H9 (cell line): ENCODE measurements around the gene ISYNA1. TPM values are rescaled to one million over a fixed set of nuclear protein-coding genes. Genes with fewer than 3 reads are reported as not detected.

ENCODE experiments used
- DNase-seq: peaks from one replicate; pipeline ENCODE4 v3.0.0-alpha.2; 2017
- H2AFZ ChIP-seq: one replicate; pipeline ENCODE4 v1.6.1; 2013; ENCODE audit warnings: mild to moderate bottlenecking, low read length, control low read depth, moderate library complexity
- H2AK5ac ChIP-seq: 2 replicates; pipeline ENCODE4 v1.6.1; 2013; ENCODE audit warnings: low read length, control low read depth, mixed read lengths; ENCODE audit not compliant: insufficient read length
- H2BK120ac ChIP-seq: one replicate; pipeline ENCODE4 v1.6.1; 2013; ENCODE audit warnings: low read depth, mild to moderate bottlenecking, low read length, control low read depth, inconsistent platforms; ENCODE audit not compliant: poor library complexity, severe bottlenecking
- H2BK12ac ChIP-seq: 2 replicates; pipeline ENCODE4 v1.6.1; 2013; ENCODE audit warnings: low read length, control low read depth, mixed read lengths, low read depth; ENCODE audit not compliant: insufficient read length
- H2BK15ac ChIP-seq: 2 replicates; pipeline ENCODE4 v1.6.1; 2013; ENCODE audit warnings: low read depth, low read length, control low read depth
- H2BK20ac ChIP-seq: one replicate; pipeline ENCODE4 v1.6.1; 2013; ENCODE audit warnings: low read depth, mild to moderate bottlenecking, low read length, control low read depth, inconsistent platforms; ENCODE audit not compliant: poor library complexity, severe bottlenecking
- H2BK5ac ChIP-seq: 2 replicates; pipeline ENCODE4 v1.6.1; 2013; ENCODE audit warnings: low read length, control low read depth, mixed read lengths; ENCODE audit not compliant: insufficient read length
- H3K14ac ChIP-seq: 2 replicates; pipeline ENCODE4 v1.6.1; 2013; ENCODE audit warnings: low read length, control low read depth; ENCODE audit not compliant: insufficient read depth
- H3K18ac ChIP-seq: 2 replicates; pipeline ENCODE4 v1.6.1; 2013; ENCODE audit warnings: low read depth, mild to moderate bottlenecking, mixed read lengths, low read length, control low read depth; ENCODE audit not compliant: insufficient read length
- H3K23ac ChIP-seq: 2 replicates; pipeline ENCODE4 v1.6.1; 2013; ENCODE audit warnings: low read length, control low read depth, mixed read lengths, low read depth; ENCODE audit not compliant: insufficient read length
- H3K23me2 ChIP-seq: 2 replicates; pipeline ENCODE4 v1.6.1; 2013; ENCODE audit warnings: low read depth, mild to moderate bottlenecking, mixed read lengths, low read length, control low read depth; ENCODE audit not compliant: insufficient read length, poor library complexity, severe bottlenecking
- H3K27ac ChIP-seq: 2 replicates; pipeline ENCODE4 v1.5.1; 2013; ENCODE audit warnings: low read length, control low read depth, mixed read lengths, low read depth; ENCODE audit not compliant: insufficient read length
- H3K27me3 ChIP-seq: 2 replicates; pipeline ENCODE4 v1.6.1; 2013; ENCODE audit warnings: low read length, control low read depth, inconsistent platforms; ENCODE audit not compliant: insufficient read depth
- H3K4ac ChIP-seq: 2 replicates; pipeline ENCODE4 v1.6.1; 2013; ENCODE audit warnings: low read depth, mild to moderate bottlenecking, control low read depth, inconsistent platforms, low read length, moderate library complexity
- H3K4me1 ChIP-seq: 2 replicates; pipeline ENCODE4 v1.6.1; 2013; ENCODE audit warnings: low read length, control low read depth, inconsistent platforms; ENCODE audit not compliant: insufficient read depth
- H3K4me2 ChIP-seq: 2 replicates; pipeline ENCODE4 v1.6.1; 2013; ENCODE audit warnings: low read length, control low read depth, mixed read lengths; ENCODE audit not compliant: insufficient read length, insufficient read depth
- H3K56ac ChIP-seq: 2 replicates; pipeline ENCODE4 v1.6.1; 2013; ENCODE audit warnings: low read depth, mild to moderate bottlenecking, mixed read lengths, low read length, control low read depth; ENCODE audit not compliant: insufficient read length
- H3K79me1 ChIP-seq: 2 replicates; pipeline ENCODE4 v1.6.1; 2013; ENCODE audit warnings: low read depth, mild to moderate bottlenecking, moderate library complexity, low read length, control low read depth, inconsistent platforms; ENCODE audit not compliant: insufficient read depth, poor library complexity, severe bottlenecking
- H3K79me2 ChIP-seq: 2 replicates; pipeline ENCODE4 v1.6.1; 2013; ENCODE audit warnings: low read length, control low read depth, inconsistent platforms; ENCODE audit not compliant: insufficient read depth
- H3K9ac ChIP-seq: 2 replicates; pipeline ENCODE4 v1.6.1; 2013; ENCODE audit warnings: low read length, control low read depth, mixed read lengths; ENCODE audit not compliant: insufficient read length; ENCODE audit errors: extremely low read depth
- H3K9me3 ChIP-seq: one replicate; pipeline ENCODE4 v1.6.1; 2013; ENCODE audit warnings: low read depth, low read length, inconsistent platforms; ENCODE audit not compliant: control insufficient read depth
- H3T11ph ChIP-seq: one replicate; pipeline ENCODE4 v1.6.1; 2013; ENCODE audit warnings: mild to moderate bottlenecking, low read length, control low read depth, inconsistent platforms
- H4K20me1 ChIP-seq: one replicate; pipeline ENCODE4 v1.6.1; 2013; ENCODE audit not compliant: control insufficient read depth, insufficient read length, insufficient read depth
- H4K5ac ChIP-seq: 2 replicates; pipeline ENCODE4 v1.6.1; 2013; ENCODE audit warnings: low read depth, mild to moderate bottlenecking, mixed read lengths, low read length, control low read depth; ENCODE audit not compliant: insufficient read length
- H4K8ac ChIP-seq: replicated peaks from 2 replicates; pipeline ENCODE4 v1.6.1; 2013; ENCODE audit warnings: low read length, control low read depth, mixed read lengths, low read depth; ENCODE audit not compliant: insufficient read length
- H4K91ac ChIP-seq: 2 replicates; pipeline ENCODE4 v1.6.1; 2013; ENCODE audit warnings: low read depth, mild to moderate bottlenecking, moderate library complexity, mixed read lengths, low read length, control low read depth; ENCODE audit not compliant: insufficient read length
- H3K27ac Mint-ChIP-seq, 3 experiments: 2 replicates in 2 of 3; 3 replicates in 1 of 3; pipeline ENCODE4 v1.8.0; 2020 to 2021; ENCODE audit warnings: mixed read lengths in 3 of 3, mild to moderate bottlenecking in 1 of 3, moderate library complexity in 1 of 3
- H3K27me3 Mint-ChIP-seq: 2 replicates; pipeline ENCODE4 v1.8.0; 2021; ENCODE audit warnings: low read depth, mild to moderate bottlenecking, moderate library complexity, mixed read lengths
- H3K36me3 Mint-ChIP-seq, 3 experiments: 2 replicates in 2 of 3; 3 replicates in 1 of 3; pipeline ENCODE4 v1.8.0; 2020 to 2021; ENCODE audit warnings: low read depth in 3 of 3, mixed read lengths in 3 of 3; ENCODE audit not compliant: insufficient read depth in 1 of 3
- H3K4me1 Mint-ChIP-seq, 2 experiments: 2 replicates each; pipeline ENCODE4 v1.8.0; 2020; ENCODE audit warnings: mixed read lengths in 2 of 2
- H3K4me3 Mint-ChIP-seq, 2 experiments: 2 replicates in 1 of 2; 3 replicates in 1 of 2; pipeline ENCODE4 v1.8.0; 2020 to 2021; ENCODE audit warnings: mild to moderate bottlenecking in 2 of 2, mixed read lengths in 2 of 2, moderate library complexity in 1 of 2
- H3K9me3 Mint-ChIP-seq, 2 experiments: 2 replicates in 1 of 2; 3 replicates in 1 of 2; pipeline ENCODE4 v1.8.0; 2020; ENCODE audit warnings: mild to moderate bottlenecking in 2 of 2, mixed read lengths in 2 of 2, moderate library complexity in 1 of 2
- CTCF ChIP-seq: fragments of 200-600 bp; sonication (generic); conservative IDR thresholded peaks from 3 replicates; pipeline ENCODE4 v1.8.0; 2021; ENCODE audit warnings: antibody characterized with exemption, mild to moderate bottlenecking
- WGBS: extraction: QIAGEN DNeasy Blood & Tissue Kit; methylation state at CpG from one replicate; pipeline ENCODE4 v1.1.7; 2013; ENCODE audit warnings: missing lambda C conversion rate, low lambda C conversion rate, mixed read lengths; ENCODE audit not compliant: insufficient read length; ENCODE audit errors: extremely low coverage; 5-methylcytosine and 5-hydroxymethylcytosine counted together
- total RNA-seq: library from RNA; stranded (reverse); gene quantifications from 2 replicates; pipeline ENCODE4 v1.2.1, GENCODE V29; 2021

ISYNA1 gene
- total RNA-seq, 1 experiment from 2014 or later = 241 TPM

GRCh38 chr19:18436671-18437490, 1.1 kb downstream of the ISYNA1 start:
- no peak overlapping the region for H3T11ph ChIP-seq
- H3K4me1 ChIP-seq = peaks cover 7% of the 10 kb centered on the region; the same call in 1 of the 2 replicates

More at GRCh38 chr19:18436671-18437490, 1.1 kb downstream of the ISYNA1 start:
- H3K23me2 ChIP-seq = peaks cover 16% of the 10 kb centered on the region
- Mint-ChIP-seq H3K27me3 (peaks cover 2% of the 10 kb centered on the region), H3K27ac (peak overlapping the region in 2 of 3 experiments; percentile 34 to 57; a peak in 2 of 7 replicates), H3K36me3 (peaks cover 2 to 21% (median 19%) of the 10 kb centered on the region in 3 experiments; a peak in 6 of 7 replicates), H3K4me3 (peak overlapping the region; percentile 74 to 85), H3K4me1 (peaks cover 33 to 42% of the 10 kb centered on the region in 2 experiments), H3K9me3 (no peaks in the 10 kb centered on the region; a peak in 1 of 5 replicates)
- H3K27me3 ChIP-seq = no peaks in the 10 kb centered on the region
- no peaks in the 10 kb centered on the region for H3K79me1 ChIP-seq
- no peak overlapping the region for H4K8ac ChIP-seq
- no CpG with 5 or more reads among the region's 67 CpGs for WGBS
- peak overlapping the region; percentile 58 for H3K4me2 ChIP-seq
- H3K4ac ChIP-seq = no peak overlapping the region
- H3K14ac ChIP-seq = peak overlapping the region; percentile 91
- no peak overlapping the region for H2BK5ac ChIP-seq
- H2BK15ac ChIP-seq = no peak overlapping the region
- TF ChIP-seq CTCF = no peak; the same call in 2 of the 3 replicates
- peaks cover 3% of the 10 kb centered on the region for H4K20me1 ChIP-seq
- no peaks in the 10 kb centered on the region for H3K9me3 ChIP-seq
- H3K27ac ChIP-seq = no peak overlapping the region
- no peak overlapping the region for H3K23ac ChIP-seq
- no peak overlapping the region for H2BK20ac ChIP-seq
- H3K18ac ChIP-seq = peak overlapping the region; percentile 90
- no peak overlapping the region for H2BK12ac ChIP-seq
- H3K79me2 ChIP-seq = no peaks in the 10 kb centered on the region
- H4K5ac ChIP-seq = no peak overlapping the region
- H3K56ac ChIP-seq = no peak overlapping the region
- H2AK5ac ChIP-seq = no peak overlapping the region
- no peak overlapping the region for H2BK120ac ChIP-seq
- DNase-seq = peak; percentile 93
- H3K9ac ChIP-seq = peak overlapping the region; percentile 49
- H4K91ac ChIP-seq = no peak overlapping the region
- H2AFZ ChIP-seq = no peak overlapping the region
